A673 (cell line): ENCODE data around the gene ANK3. TPM values are rescaled to one million over a fixed set of nuclear protein-coding genes. Genes with fewer than 3 reads are reported as not detected.
"Not testable (repeated sequence)": the region's sequence is repeated elsewhere in the genome, so short reads cannot be mapped to it uniquely, and the experiment has no call there.

Experiments
- BruUV-seq: library from RNA; stranded (reverse); fragments of 400-500 nt; replicated peaks from 2 replicates; lab custom pipeline; 2021; lab: Mats Ljungman, UMichigan
- CTCF ChIA-PET: fragments of 300-600 bp; sonication (Branson Sonifier 250); formaldehyde crosslinking; loops from one replicate; lab custom pipeline; 2022; ENCODE audit warnings: antibody characterized with exemption; lab: Charles Lee
- POLR2A ChIA-PET: fragments of 300-600 bp; sonication (Branson Sonifier 250); formaldehyde crosslinking; loops from one replicate; lab custom pipeline; 2022; ENCODE audit warnings: antibody characterized with exemption; ENCODE audit not compliant: low non-redundant PET; lab: Charles Lee
- DNase-seq: peaks from one replicate; pipeline ENCODE4 v3.0.0-alpha.2; 2015; ENCODE audit warnings: low spot score
- H3K27ac ChIP-seq: fragments of 200-600 bp; sonication (generic); 2 replicates; pipeline ENCODE4 v1.5.1; 2016; ENCODE audit warnings: mixed run types, low read depth, mild to moderate bottlenecking, mixed read lengths, antibody characterized with exemption, low read length; ENCODE audit not compliant: poor library complexity, severe bottlenecking
- H3K27me3 ChIP-seq: fragments of 200-600 bp; sonication (generic); replicated peaks from 2 replicates; pipeline ENCODE4 v1.6.1; 2017; ENCODE audit warnings: mixed run types, low read depth, mild to moderate bottlenecking, mixed read lengths, antibody characterized with exemption, low read length; ENCODE audit not compliant: insufficient read depth, poor library complexity
- H3K36me3 ChIP-seq: fragments of 200-600 bp; sonication (generic); 2 replicates; pipeline ENCODE4 v1.6.1; 2016; ENCODE audit warnings: mixed run types, mild to moderate bottlenecking, mixed read lengths, antibody characterized with exemption, low read length; ENCODE audit not compliant: insufficient read depth, poor library complexity, severe bottlenecking
- H3K4me1 ChIP-seq: fragments of 200-600 bp; sonication (generic); 2 replicates; pipeline ENCODE4 v1.6.1; 2017; ENCODE audit warnings: mixed run types, mild to moderate bottlenecking, mixed read lengths, antibody characterized with exemption, low read length; ENCODE audit not compliant: insufficient read depth, poor library complexity, severe bottlenecking
- H3K4me3 ChIP-seq: fragments of 200-600 bp; sonication (generic); 2 replicates; pipeline ENCODE4 v1.5.1; 2016; ENCODE audit warnings: low read depth, mixed run types, mild to moderate bottlenecking, mixed read lengths, low read length; ENCODE audit not compliant: poor library complexity, severe bottlenecking
- H3K9me3 ChIP-seq: fragments of 200-600 bp; sonication (generic); 2 replicates; pipeline ENCODE4 v1.6.1; 2016; ENCODE audit warnings: mixed run types, low read depth, mild to moderate bottlenecking, mixed read lengths, antibody characterized with exemption, low read length; ENCODE audit not compliant: poor library complexity, severe bottlenecking
- EZH2 ChIP-seq: fragments of 200-600 bp; sonication (generic); IDR thresholded peaks from 2 replicates; pipeline ENCODE4 v1.6.1; 2017; ENCODE audit warnings: borderline replicate concordance, low read depth, mild to moderate bottlenecking, mixed read lengths, antibody characterized with exemption, low read length; ENCODE audit not compliant: poor library complexity, severe bottlenecking
- intact Hi-C: fragments of 100-400 bp; cut with micrococcal nuclease; formaldehyde crosslinking; loops from one replicate; pipeline ENCODE4 v1.10.0; 2022; ENCODE audit not compliant: unreplicated experiment
- total RNA-seq: library from RNA; stranded (reverse); gene quantifications from 2 replicates; pipeline ENCODE4 v1.2.3, GENCODE V29; 2021
- TF ChIP-seq, protein P1 (sequence below): fragments of 300-800, 200-600 bp; sonication (generic); conservative IDR thresholded peaks from 2 replicates; pipeline ENCODE4 v1.5.1; 2017; ENCODE audit warnings: low read depth, mild to moderate bottlenecking, antibody characterized with exemption, low read length, moderate library complexity, mixed read lengths

Gene ANK3
- total RNA-seq, 1 experiment from 2014 or later: 13.5 TPM

- TF ChIP-seq EZH2: no peak
- TF ChIP-seq, protein P1, sequence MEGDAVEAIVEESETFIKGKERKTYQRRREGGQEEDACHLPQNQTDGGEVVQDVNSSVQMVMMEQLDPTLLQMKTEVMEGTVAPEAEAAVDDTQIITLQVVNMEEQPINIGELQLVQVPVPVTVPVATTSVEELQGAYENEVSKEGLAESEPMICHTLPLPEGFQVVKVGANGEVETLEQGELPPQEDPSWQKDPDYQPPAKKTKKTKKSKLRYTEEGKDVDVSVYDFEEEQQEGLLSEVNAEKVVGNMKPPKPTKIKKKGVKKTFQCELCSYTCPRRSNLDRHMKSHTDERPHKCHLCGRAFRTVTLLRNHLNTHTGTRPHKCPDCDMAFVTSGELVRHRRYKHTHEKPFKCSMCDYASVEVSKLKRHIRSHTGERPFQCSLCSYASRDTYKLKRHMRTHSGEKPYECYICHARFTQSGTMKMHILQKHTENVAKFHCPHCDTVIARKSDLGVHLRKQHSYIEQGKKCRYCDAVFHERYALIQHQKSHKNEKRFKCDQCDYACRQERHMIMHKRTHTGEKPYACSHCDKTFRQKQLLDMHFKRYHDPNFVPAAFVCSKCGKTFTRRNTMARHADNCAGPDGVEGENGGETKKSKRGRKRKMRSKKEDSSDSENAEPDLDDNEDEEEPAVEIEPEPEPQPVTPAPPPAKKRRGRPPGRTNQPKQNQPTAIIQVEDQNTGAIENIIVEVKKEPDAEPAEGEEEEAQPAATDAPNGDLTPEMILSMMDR: no peak
- ChIA-PET CTCF (no interaction called here), POLR2A (no interaction called here)
- Histone ChIP-seq H3K27ac (no peak overlapping the region), H3K4me3 (no peak overlapping the region), H3K36me3 (no peaks in the 10 kb centered on the region), H3K9me3 (no peaks in the 10 kb centered on the region), H3K4me1 (peaks cover 20% of the 10 kb centered on the region), H3K27me3 (no peaks in the 10 kb centered on the region)
- intact Hi-C loops: no loop called here
- no peak for DNase-seq
- no TSS peak for BruUV-seq
Measured at GRCh38 chr10:60295028-60295937, 94.4 kb downstream of the ANK3 start.

DNA sequence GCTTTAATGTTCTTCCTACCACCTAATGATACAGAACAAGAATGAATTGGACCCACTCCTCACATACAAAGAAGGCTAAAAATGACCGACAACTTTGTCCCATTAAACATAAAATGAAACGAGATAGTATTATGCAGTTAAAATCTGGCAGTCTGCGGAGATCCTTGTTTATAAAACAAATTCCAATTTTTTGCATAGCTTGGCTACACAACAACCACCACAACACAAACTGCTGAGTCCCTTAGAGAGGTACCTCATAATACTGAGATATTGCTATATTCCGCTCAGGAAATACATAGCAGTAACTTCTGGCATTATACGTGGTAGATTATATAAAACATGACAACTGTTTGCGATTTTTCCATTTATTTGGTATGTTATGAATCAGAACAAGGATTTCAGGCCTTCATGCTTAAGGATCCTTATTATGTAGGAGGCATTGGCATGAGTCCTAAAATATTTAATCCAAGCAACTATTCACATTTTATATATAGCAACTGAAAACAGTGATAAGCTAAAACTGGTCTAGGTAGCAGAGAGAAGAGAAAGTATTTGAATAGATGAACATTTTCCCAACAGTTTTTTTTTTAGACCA lies 96.0 kb downstream of the ANK3 start:
- DNase-seq: no peak
- CTCF ChIA-PET: no interaction called here
- Histone ChIP-seq H3K4me3 (no peak overlapping the region), H3K27me3 (no peaks in the 10 kb centered on the region), H3K4me1 (peaks cover 15% of the 10 kb centered on the region), H3K36me3 (no peaks in the 10 kb centered on the region), H3K9me3 (no peaks in the 10 kb centered on the region), H3K27ac (no peak overlapping the region)
- intact Hi-C loops: no loop called here
- TF ChIP-seq EZH2: no peak
- TF ChIP-seq, protein P1: no peak
- POLR2A ChIA-PET: no interaction called here
- no TSS peak for BruUV-seq

GRCh38 chr10:60292998-60293397 lies 96.7 kb downstream of the ANK3 start:
- no peaks in the 10 kb centered on the region for H3K27me3 ChIP-seq
- H3K4me3 ChIP-seq: no peak overlapping the region
- BruUV-seq: no TSS peak
- CTCF ChIA-PET: no interaction called here
- no peak for DNase-seq
- H3K4me1 ChIP-seq: peaks cover 8% of the 10 kb centered on the region
- intact Hi-C loops: no loop called here
- H3K9me3 ChIP-seq: no peaks in the 10 kb centered on the region
- POLR2A ChIA-PET: no interaction called here
- H3K36me3 ChIP-seq: no peaks in the 10 kb centered on the region
- no peak overlapping the region for H3K27ac ChIP-seq
- TF ChIP-seq EZH2: no peak
- TF ChIP-seq, protein P1: no peak

DNA sequence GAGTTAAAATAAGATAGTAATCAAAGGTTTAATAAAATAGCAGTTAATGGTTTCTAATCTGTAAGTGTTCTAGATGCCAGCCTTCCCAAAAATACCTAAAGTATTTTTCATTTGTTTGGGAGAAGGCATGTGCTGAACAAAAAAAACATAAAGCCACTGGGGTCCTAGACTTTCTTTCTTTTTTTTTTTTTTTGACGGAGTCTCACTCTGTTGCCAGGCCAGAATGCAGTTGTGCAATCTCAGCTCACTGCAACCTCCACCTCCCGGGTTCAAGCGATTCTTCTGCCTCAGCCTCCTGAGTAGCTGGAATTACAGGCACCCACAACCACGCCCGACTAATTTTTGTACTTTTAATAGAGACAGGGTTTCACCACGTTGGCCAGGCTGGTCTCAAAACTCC lies 97.1 kb downstream of the ANK3 start:
- CTCF ChIA-PET, H3K4me1 ChIP-seq, H3K4me3 ChIP-seq, intact Hi-C loops, H3K27me3 ChIP-seq, POLR2A ChIA-PET, H3K27ac ChIP-seq, H3K9me3 ChIP-seq, BruUV-seq, H3K36me3 ChIP-seq, DNase-seq: not testable (repeated sequence)
